Measurements from ENCODE around the gene GSDME. TPM values are rescaled to one million over a fixed set of nuclear protein-coding genes. Genes with fewer than 3 reads are reported as not detected.

The GSDME gene
- 7.5 and 7.6 TPM in 2 replicates for total RNA-seq

GRCh38 chr7:24757353-24758275 lies at the start of gene GSDME:
Gene GSDME (minus strand): TSS chr7:24757464. CDS start chr7:24749774, 7,690 bp downstream.

Other genes starting within 250 kb of the GSDME start
- 16.4 and 19.3 TPM in 2 replicates for gene PALS2, start 184.0 kb downstream of the GSDME start, total RNA-seq
- 14.2 and 16.5 TPM in 2 replicates for gene OSBPL3, start 222.7 kb upstream of the GSDME start, total RNA-seq

Data from dermis lymphatic vessel endothelial cell (primary cell).